GM19035 (cell line): ENCODE data around the gene IKZF5.

Experiments
- ATAC-seq: cut with Tn5 transposase; IDR thresholded peaks from one replicate; pipeline ENCODE4 v1.9.1; 2021; ENCODE audit not compliant: unreplicated experiment

IKZF5 gene

GRCh38 chr10:122984708-122985107 lies 23.9 kb downstream of the IKZF5 start:
- ATAC-seq = no peak

GRCh38 chr10:122983898-122984297 lies 24.7 kb downstream of the IKZF5 start:
- ATAC-seq = no peak

- ATAC-seq = no peak
These were observed 27.5 kb downstream of the IKZF5 start for GRCh38 chr10:122981066-122981464.

GRCh38 chr10:122980209-122981065 lies 28.2 kb downstream of the IKZF5 start, which contains the start of gene PSTK:
Gene PSTK, plus strand, starts transcription at chr10:122980401. Its CDS starts 79 bp downstream, at chr10:122980480.
- ATAC-seq = peak; percentile 98

- no peak for ATAC-seq
These were observed 34.0 kb downstream of the IKZF5 start for GRCh38 chr10:122974543-122975064.

- ATAC-seq = no peak
These were observed 34.6 kb downstream of the IKZF5 start for GRCh38 chr10:122974023-122974422.

GRCh38 chr10:122968698-122969097 lies 39.9 kb downstream of the IKZF5 start:
- no peak for ATAC-seq

- no peak for ATAC-seq
These were observed 41.7 kb downstream of the IKZF5 start for GRCh38 chr10:122966879-122967278.

GRCh38 chr10:122962405-122962804 lies 46.2 kb downstream of the IKZF5 start:
- ATAC-seq = no peak

GRCh38 chr10:122957474-122957873 lies 51.1 kb downstream of the IKZF5 start:
- no peak for ATAC-seq

- ATAC-seq = no peak
These were observed 52.7 kb downstream of the IKZF5 start for GRCh38 chr10:122955892-122956291.

- no peak for ATAC-seq
These were observed 53.9 kb downstream of the IKZF5 start for GRCh38 chr10:122954731-122955050.

GRCh38 chr10:122953902-122954730 lies 54.5 kb downstream of the IKZF5 start, which contains the start of gene C10orf88:
Gene C10orf88, minus strand, starts transcription at chr10:122954227. Its CDS starts 49 bp downstream, at chr10:122954178.
- peak; percentile 98 for ATAC-seq

GRCh38 chr10:122949296-122949695 lies 59.3 kb downstream of the IKZF5 start:
- no peak for ATAC-seq
